Stimulated activated CD8-positive, alpha-beta memory T cell treated with anti-CD3 and anti-CD28 coated beads, Interleukin-7, amount 100 ng/mL, for 24 hours (primary cell): ENCODE results near the gene GAPT.
"Not testable (repeated sequence)": the region's sequence is repeated elsewhere in the genome, so short reads cannot be mapped to it uniquely, and the experiment has no call there.

Experiments
- DNase-seq: peaks from one replicate; pipeline ENCODE4 v3.0.0-alpha.2; 2020; ENCODE audit warnings: low read depth

The GAPT gene

DNA sequence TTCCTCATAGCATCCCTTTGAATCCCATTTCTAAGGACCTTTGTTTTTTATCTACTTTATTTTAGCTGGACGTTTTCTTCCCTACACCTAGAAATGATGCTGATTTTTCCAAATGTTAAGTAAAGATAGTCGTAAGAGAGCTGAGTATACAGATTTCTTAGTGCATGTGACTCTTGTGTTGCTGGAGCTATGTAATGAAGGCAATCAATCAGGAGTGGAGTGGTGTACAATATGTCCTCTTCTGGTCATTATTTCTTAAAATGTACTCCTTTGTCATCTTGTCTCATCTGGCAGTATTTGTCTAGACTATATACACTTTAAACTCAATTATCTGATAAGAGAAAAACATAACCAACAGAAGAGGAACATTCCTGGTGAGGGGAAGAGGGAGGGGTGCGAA lies 13.5 kb downstream of the GAPT start:
- no peak for DNase-seq

DNA sequence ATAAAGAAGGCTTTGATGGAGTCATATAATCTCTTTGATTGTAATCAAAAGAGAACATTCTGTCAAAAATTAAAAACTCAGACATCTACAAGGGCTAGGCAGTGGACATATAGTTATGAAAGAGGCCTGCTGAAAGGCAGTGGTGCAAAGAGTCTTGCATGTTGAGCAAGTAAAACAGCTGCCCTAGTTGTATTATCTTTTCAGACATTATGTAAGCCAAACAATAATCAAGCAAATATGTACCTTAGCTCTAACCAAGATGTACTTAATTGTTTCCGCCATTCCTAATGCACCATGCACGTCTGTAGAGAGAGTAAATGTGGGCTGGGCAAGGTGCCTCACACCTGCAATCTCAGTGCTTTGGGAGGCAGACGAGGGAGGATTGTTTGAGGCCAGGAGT lies 14.3 kb downstream of the GAPT start:
- no peak for DNase-seq

DNA sequence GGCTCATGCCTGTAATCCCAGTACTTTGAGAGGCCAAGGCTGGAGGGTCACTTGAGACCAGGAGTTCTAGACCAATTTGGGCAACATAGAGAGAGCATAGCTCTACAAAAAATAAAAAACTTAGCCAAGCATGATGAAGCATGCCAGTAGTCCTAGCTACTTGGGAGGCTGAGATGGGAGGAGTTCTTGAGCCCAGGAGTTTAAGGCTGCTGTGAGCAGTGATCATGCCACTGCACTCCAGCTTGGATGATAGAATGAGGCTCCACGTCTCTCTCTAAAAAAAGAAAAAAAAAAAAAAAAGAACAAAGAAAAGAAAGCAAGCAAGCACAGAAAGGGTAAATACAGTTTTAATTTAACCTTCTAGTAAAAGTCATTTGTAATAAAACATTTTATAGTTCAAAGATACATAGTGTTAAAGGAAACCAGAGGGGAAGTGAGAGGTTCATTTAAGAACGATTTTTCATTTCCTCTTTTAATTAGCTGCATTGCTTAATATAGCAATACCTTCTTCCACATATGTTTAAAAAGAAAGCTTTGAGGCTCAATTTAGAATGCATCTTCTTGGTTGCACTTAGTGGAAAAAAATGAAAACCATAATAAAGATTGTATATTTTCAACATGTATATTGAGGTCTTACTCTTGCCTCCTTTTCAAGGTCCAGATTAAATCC lies 14.9 kb downstream of the GAPT start:
- DNase-seq = no peak

DNA sequence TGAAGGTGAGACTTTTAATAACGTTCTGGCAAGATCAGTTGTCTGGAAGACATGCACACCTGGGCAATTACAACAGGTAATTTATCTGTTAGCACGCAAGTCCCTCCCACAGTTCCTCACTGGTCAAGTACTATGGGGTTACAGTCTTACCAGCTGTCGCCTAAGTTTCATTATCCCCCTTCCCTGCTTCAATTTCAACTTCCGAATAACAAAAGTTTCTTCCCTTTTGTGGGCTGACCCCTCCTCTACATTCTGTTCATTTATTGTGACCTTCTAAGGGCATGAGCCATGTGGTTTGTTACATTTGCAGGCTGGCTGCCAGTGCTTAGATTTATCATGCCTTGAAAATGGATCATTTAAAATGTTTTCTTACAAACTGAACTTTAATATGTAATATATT lies 16.5 kb downstream of the GAPT start:
- no peak for DNase-seq

DNA sequence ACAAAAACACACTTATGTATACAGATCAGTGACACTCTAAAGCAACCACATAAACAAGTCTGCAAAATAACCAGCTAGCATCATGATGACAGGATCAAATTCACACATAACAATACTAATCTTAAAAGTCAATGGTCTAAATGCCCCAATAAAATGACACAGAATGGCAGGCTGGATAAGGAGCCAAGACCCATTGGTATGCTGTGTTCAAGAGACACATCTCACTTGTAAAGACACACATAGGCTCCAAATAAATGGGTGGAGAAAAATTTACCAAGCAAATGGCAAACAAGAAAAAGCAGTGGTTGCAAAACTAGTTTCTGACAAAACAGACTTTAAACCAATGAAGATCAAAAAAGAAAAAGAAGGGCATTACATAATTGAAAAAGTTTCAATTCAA lies 26.0 kb downstream of the GAPT start:
- no peak for DNase-seq

DNA sequence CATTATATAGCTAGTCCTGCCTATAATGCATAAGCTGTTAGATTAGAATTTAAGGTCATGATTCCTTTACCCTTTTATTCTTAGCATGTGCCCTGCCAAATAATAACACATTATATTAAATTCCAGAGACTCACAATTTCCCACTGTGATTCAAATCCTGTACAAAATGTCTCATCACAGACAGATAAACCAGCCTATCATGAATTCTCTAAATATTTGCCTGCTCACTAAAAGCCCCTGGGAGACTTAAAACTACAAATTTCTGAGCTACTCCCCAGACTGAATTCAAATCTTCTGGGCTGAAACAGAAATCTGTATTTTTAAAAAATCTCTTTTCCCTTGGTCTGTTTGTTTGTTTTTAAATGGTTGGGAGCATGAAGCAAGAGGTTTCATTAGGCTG lies 32.7 kb downstream of the GAPT start:
- no peak for DNase-seq

DNA sequence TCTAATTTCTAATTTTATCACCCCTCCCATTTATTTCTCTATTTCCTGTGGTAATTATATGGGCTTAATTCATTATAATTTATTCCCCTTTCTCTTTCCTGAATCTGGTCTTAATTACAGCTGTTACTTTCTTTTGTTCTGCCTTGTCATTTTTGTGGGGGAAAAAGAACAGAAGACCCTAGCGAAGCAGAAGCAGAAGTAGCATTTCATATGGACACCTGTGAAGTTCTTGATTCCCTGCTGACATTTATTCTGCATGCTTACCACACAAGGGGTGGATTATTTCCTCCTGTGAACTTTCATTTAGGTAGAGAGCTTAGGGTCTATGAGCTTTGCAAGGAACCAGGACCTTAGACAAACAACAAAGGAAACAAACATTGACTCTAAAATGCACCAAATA lies 33.3 kb downstream of the GAPT start:
- DNase-seq = no peak

DNA sequence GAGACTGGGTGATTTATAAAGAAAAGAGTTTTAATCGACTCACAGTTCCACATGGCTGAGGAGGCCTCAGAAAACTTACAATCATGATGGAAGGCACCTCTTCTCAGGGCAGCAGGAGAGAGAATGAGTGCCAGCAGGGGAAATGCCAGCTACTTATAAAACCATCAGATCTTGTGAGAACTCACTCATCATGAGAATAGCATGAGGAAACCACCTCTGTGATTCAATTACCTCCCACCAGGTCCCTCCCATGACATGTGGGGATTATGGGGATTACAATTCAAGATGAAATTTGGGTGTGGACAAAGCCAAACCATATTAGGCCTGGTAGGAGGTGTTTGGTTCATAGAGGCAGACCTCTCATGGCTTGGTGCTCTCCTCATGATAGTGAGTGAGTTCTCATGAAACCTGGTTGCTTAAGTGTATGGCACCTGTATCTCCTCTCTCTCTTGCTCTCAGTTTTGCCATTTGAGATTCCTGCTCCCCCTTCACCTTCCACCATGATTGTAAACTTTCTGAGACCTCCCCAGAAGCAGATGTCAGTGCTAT lies 39.8 kb downstream of the GAPT start:
- DNase-seq = no peak

DNA sequence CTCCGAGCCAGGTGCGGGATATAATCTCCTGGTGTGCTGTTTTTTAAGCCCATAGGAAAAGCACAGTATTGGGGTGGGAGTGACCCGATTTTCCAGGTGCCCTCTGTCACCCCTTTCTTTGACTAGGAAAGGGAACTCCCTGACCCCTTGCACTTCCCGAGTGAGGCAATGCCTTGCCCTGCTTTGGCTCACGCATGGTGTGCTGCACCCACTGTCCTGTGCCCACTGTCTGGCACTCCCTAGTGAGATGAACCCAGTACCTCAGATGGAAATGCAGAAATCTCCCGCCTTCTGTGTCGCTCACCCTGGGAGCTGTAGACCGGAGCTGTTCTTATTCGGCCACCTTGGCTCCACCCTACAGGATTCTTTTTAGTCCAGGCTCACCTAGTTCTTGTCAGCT lies 50.7 kb downstream of the GAPT start:
- DNase-seq = not testable (repeated sequence)

DNA sequence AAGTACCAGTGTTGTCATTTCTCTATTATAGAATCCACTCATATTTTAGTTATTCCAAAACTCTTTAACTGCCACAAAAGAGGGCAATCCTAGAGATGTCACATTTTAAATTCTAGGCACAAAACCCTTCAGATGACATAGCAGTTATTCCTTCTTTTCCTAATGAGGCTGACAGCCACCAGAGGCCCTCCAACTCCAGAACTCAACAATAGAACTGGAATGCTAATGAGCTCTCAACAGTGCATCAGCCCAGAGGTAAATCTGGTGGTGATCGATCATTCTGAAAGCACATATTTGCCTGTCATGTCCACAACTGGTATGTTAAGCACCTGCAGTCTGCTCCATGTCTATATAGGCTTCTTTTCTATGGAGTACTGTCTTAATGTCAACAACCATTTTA lies 51.5 kb downstream of the GAPT start:
- no peak for DNase-seq

DNA sequence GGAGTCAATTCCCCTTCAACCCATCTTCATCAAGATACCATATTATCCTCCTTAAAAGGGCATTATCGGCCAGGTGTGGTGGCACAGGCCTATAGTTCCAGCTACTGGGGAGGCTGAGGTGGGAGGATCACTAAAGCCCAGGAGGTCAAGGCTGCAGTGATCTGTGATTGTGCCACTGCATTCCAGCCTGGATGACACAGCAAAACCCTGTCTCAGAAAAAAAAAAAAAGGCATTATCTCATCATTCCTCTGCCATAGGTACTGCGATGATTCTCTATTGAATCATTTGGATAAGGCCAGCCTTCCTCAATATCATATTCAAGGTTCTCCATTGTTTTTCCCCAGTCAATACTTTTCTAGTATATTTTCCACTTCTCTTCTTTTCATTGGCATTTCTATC lies 52.5 kb downstream of the GAPT start:
- DNase-seq = no peak

DNA sequence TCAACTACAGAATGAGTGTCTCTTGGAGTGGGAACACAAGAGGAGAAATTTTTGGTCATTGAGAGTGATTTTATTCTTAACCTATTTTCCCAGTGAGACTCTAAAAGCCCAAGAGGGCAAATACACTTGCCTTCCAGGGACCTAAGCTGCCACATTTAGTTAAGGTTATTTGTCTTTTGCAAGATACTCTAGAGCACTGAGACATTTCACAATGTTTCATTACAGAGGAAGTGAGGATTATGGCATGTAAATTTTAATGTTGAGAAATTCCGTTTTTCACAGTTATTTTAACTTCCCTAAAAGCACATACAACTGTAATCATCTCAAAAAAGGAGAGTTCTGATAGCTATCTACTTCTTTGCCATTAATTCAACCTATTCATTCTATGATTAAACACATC lies 53.0 kb downstream of the GAPT start:
- DNase-seq = no peak

DNA sequence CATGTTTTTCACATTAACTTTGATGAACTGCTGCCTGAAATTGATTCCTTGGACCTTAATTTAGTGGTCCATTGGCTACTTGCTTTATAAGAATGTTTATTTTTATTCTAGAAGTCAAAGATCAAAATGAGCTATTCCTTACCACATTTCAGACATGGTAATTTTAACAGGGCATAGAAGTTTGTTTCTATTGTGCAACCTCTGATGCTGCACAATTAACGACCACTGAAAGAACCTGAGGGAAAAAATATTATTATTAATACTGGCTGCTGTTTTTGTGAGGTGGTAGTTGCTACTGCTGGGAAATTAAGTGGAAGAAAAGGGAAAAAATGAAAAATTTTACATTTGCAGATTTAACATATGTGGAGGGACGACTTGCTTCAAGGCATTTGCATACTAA lies 53.7 kb downstream of the GAPT start:
- no peak for DNase-seq

DNA sequence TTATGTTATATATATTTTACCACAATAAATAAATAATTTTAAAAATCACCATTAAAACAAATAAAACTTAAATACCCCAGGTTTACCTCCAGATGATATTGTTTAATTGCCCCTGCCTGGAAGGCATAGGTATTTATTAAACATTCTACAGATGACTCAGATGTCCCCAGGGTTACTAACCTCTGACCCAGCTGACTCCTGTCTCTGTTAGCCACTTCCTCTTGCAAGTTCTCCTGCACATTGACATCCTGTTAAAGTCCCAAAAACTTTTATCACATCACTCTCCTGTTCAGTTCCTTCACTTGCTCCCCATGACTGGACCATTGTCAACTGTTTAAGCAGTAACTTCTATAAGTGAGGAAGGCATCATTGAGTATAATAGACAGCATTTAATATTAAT lies 54.7 kb downstream of the GAPT start:
- no peak for DNase-seq
